HepG2 (cell line): ENCODE results near the gene PSMC3IP. TPM values are rescaled to one million over a fixed set of nuclear protein-coding genes. Genes with fewer than 3 reads are reported as not detected.

Experiments
- CHD4 ChIP-seq: fragments of 200-600 bp; sonication (generic); IDR thresholded peaks from 2 replicates; pipeline ENCODE4 v1.7.0; 2017; ENCODE audit warnings: mild to moderate bottlenecking, low read length, borderline replicate concordance
- EED ChIP-seq: sonication (generic); formaldehyde crosslinking; IDR thresholded peaks from 2 replicates; pipeline ENCODE4 v1.5.0; 2020; ENCODE audit warnings: mild to moderate bottlenecking, missing genetic modification reagents
- ELF3 ChIP-seq: IDR thresholded peaks from 2 replicates; pipeline ENCODE4 v1.6.1; 2016; ENCODE audit warnings: missing genetic modification reagents, missing compliant biosample characterization
- FOXM1 ChIP-seq: sonication (generic); formaldehyde crosslinking; IDR thresholded peaks from 2 replicates; pipeline ENCODE4 v1.5.0; 2020; ENCODE audit warnings: missing genetic modification reagents
- HDAC6 ChIP-seq: fragments of 200-600 bp; sonication (generic); IDR thresholded peaks from 2 replicates; pipeline ENCODE4 v1.7.0; 2017; ENCODE audit warnings: mild to moderate bottlenecking, antibody characterized with exemption, low read length, low read depth
- MBD4 ChIP-seq: IDR thresholded peaks from 2 replicates; pipeline ENCODE4 v1.6.1; 2012; ENCODE audit warnings: low read length, inconsistent platforms, borderline replicate concordance
- POLR2AphosphoS5 ChIP-seq: IDR thresholded peaks from 2 replicates; pipeline ENCODE4 v1.6.1; 2012; ENCODE audit warnings: low read depth, low read length
- RBAK ChIP-seq: sonication (generic); formaldehyde crosslinking; IDR thresholded peaks from 2 replicates; pipeline ENCODE4 v1.5.1; 2020; ENCODE audit warnings: mild to moderate bottlenecking, missing genetic modification reagents
- RXRA ChIP-seq: sonication (generic); formaldehyde crosslinking; IDR thresholded peaks from 2 replicates; pipeline ENCODE4 v1.5.1; 2020; ENCODE audit warnings: missing genetic modification reagents
- SOX6 ChIP-seq, 2 experiments: fragments of 450-650 bp in 1 of 2; sonication (generic) in 1 of 2; formaldehyde crosslinking in 1 of 2; IDR thresholded peaks; 2 replicates each; pipeline versions ENCODE4 v1.4.0 to v1.6.1; 2017 to 2020; ENCODE audit warnings: antibody characterized with exemption in 1 of 2, mild to moderate bottlenecking in 1 of 2, missing genetic modification reagents in 1 of 2
- TBX3 ChIP-seq: fragments of 450-650 bp; IDR thresholded peaks from 2 replicates; pipeline ENCODE4 v1.6.1; 2017; ENCODE audit warnings: antibody characterized with exemption, mild to moderate bottlenecking, inconsistent platforms, borderline replicate concordance
- TMF1 ChIP-seq: sonication (generic); formaldehyde crosslinking; IDR thresholded peaks from 2 replicates; pipeline ENCODE4 v1.8.1; 2022; ENCODE audit warnings: low read depth, missing genetic modification reagents
- ZBTB40 ChIP-seq, 2 experiments: fragments of 450-650 bp in 1 of 2; sonication (generic) in 1 of 2; formaldehyde crosslinking in 1 of 2; IDR thresholded peaks; 2 replicates each; pipeline versions ENCODE4 v1.6.1 to v1.8.0; 2016 to 2022; ENCODE audit warnings: antibody characterized with exemption in 1 of 2, mild to moderate bottlenecking in 1 of 2, missing genetic modification reagents in 1 of 2
- ZNF552 ChIP-seq: sonication (generic); formaldehyde crosslinking; IDR thresholded peaks from 2 replicates; pipeline ENCODE4 v1.9.0; 2022; ENCODE audit warnings: missing genetic modification reagents, mild to moderate bottlenecking, borderline replicate concordance
- ZNF678 ChIP-seq: sonication (generic); formaldehyde crosslinking; IDR thresholded peaks from 2 replicates; pipeline ENCODE4 v1.4.0; 2020; ENCODE audit warnings: mild to moderate bottlenecking, missing genetic modification reagents
- ZNF703 ChIP-seq: sonication (generic); formaldehyde crosslinking; IDR thresholded peaks from 2 replicates; pipeline ENCODE4 v1.5.1; 2020; ENCODE audit warnings: missing genetic modification reagents, mild to moderate bottlenecking, moderate library complexity, borderline replicate concordance
- polyA plus RNA-seq, 8 experiments: library from polyadenylated mRNA; depleted of rRNA in 3 of 8; stranded (reverse) in 7 of 8; unstranded in 1 of 8; fragments of >200 nt; fragmentation: Illumina TruSeq in 4 of 8; extraction: Trizol in 4 of 8; gene quantifications; 2 replicates each; pipeline versions ENCODE4 v1.2.1 to v1.2.3, GENCODE V29; 2011 to 2016; ENCODE audit warnings: low read depth in 4 of 8, missing spikeins in 1 of 8, mixed read lengths in 1 of 8; ENCODE audit not compliant: insufficient read depth in 1 of 8
- total RNA-seq, 5 experiments: library from RNA; depleted of rRNA; stranded (reverse); fragments of >200 nt; fragmentation: Illumina TruSeq; extraction: Trizol; gene quantifications; 2 replicates each; pipeline ENCODE4 v1.2.3, GENCODE V29; 2016; ENCODE audit warnings: low read depth in 1 of 5
- TF ChIP-seq, protein P1 (sequence below): sonication (generic); formaldehyde crosslinking; IDR thresholded peaks from 2 replicates; pipeline ENCODE4 v1.4.0; 2020; ENCODE audit warnings: low read depth, mild to moderate bottlenecking, missing genetic modification reagents

Gene PSMC3IP
- total and polyA plus RNA-seq, 2 of the 13 experiments (the other 11 are each of a cell fraction or from before 2014, with no cell fraction given), result 6.5 to 22.4 TPM

DNA sequence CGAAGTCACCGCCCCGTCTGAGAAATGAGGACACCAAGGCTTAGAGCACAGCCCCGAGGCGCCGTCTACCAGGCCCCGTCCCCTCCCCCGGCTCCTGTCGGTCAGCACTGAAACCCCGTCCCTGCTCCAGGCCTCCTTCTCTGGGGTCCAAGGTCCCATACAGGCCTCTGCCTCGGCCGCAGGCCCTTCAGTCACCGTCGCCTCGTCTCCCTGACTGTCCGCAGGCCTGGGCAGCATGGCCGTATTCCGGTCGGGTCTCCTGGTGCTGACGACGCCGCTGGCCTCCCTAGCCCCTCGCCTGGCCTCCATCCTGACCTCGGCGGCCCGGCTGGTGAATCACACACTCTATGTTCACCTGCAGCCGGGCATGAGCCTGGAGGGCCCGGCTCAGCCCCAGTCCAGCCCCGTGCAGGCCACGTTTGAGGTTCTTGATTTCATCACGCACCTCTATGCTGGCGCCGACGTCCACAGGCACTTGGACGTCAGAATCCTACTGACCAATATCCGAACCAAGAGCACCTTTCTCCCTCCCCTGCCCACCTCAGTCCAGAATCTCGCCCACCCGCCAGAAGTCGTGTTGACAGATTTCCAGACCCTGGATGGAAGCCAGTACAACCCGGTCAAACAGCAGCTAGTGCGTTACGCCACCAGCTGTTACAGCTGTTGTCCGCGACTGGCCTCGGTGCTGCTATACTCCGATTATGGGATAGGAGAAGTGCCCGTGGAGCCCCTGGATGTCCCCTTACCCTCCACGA lies 15.0 kb downstream of the PSMC3IP start (continued):
- TF ChIP-seq ZBTB40 (IDR thresholded peaks at IDR 0.05) (no peak), ZBTB40 (CRISPR knock-in tag; IDR thresholded peaks at IDR 0.05) (peak; percentile 41; the same call in 1 of the 2 replicates), HDAC6 (no peak), ZNF703 (CRISPR knock-in tag) (no peak; the same call in 1 of the 2 replicates), TMF1 (CRISPR knock-in tag) (no peak), MBD4 (no peak), ZNF678 (CRISPR knock-in tag) (peak; percentile 96), ELF3 (CRISPR knock-in tag) (no peak), SOX6 (IDR thresholded peaks at IDR 0.05) (no peak), SOX6 (CRISPR knock-in tag; IDR thresholded peaks at IDR 0.05) (peak; percentile 19; the same call in 1 of the 2 replicates), RBAK (CRISPR knock-in tag) (no peak), EED (CRISPR knock-in tag) (no peak; the same call in 1 of the 2 replicates), POLR2AphosphoS5 (no peak), TBX3 (0 out of 2 replicates have a peak, but pooled peaks have one; percentile 10), ZNF552 (no peak), RXRA (no peak; the same call in 1 of the 2 replicates), FOXM1 (no peak), CHD4 (no peak)
- TF ChIP-seq, protein P1, sequence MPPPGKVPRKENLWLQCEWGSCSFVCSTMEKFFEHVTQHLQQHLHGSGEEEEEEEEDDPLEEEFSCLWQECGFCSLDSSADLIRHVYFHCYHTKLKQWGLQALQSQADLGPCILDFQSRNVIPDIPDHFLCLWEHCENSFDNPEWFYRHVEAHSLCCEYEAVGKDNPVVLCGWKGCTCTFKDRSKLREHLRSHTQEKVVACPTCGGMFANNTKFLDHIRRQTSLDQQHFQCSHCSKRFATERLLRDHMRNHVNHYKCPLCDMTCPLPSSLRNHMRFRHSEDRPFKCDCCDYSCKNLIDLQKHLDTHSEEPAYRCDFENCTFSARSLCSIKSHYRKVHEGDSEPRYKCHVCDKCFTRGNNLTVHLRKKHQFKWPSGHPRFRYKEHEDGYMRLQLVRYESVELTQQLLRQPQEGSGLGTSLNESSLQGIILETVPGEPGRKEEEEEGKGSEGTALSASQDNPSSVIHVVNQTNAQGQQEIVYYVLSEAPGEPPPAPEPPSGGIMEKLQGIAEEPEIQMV (CRISPR knock-in tag), result no peak
